ENCODE results near the gene MYOCD. TPM values are rescaled to one million over a fixed set of nuclear protein-coding genes. Genes with fewer than 3 reads are reported as not detected.

The MYOCD gene
- total RNA-seq, 1 experiment from 2014 or later, result not detected

DNA sequence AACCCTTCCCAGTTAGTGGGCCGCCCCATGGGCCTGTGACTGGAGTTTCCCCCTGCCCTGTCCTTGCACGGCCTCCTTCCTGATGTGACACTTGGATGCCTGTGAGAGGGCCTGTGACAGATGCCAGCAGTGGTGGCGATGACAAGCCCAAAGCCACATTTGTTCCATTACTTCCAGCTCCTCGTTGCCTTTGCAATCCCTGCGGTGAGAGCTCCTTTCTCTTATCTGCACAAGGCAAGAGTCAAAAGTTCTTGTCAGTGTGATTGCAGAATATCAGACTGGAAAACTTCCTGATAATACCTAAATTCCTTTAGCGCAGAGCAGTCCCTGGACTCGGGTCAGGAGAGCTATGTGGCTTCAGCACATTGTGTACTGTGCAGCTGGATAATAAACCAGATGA is 69.2 kb downstream of the MYOCD start (continued):
- TF ChIP-seq MAX (IDR thresholded peaks at IDR 0.05) (no peak), POLR2AphosphoS5 (IDR thresholded peaks at IDR 0.05; ENCODE audit: low read depth, low read length) (no peak), POLR2A (IDR thresholded peaks at IDR 0.05; ENCODE audit: borderline replicate concordance, extremely low read depth, insufficient read depth, insufficient read length) (no peak)
- TF ChIP-seq, protein P1, sequence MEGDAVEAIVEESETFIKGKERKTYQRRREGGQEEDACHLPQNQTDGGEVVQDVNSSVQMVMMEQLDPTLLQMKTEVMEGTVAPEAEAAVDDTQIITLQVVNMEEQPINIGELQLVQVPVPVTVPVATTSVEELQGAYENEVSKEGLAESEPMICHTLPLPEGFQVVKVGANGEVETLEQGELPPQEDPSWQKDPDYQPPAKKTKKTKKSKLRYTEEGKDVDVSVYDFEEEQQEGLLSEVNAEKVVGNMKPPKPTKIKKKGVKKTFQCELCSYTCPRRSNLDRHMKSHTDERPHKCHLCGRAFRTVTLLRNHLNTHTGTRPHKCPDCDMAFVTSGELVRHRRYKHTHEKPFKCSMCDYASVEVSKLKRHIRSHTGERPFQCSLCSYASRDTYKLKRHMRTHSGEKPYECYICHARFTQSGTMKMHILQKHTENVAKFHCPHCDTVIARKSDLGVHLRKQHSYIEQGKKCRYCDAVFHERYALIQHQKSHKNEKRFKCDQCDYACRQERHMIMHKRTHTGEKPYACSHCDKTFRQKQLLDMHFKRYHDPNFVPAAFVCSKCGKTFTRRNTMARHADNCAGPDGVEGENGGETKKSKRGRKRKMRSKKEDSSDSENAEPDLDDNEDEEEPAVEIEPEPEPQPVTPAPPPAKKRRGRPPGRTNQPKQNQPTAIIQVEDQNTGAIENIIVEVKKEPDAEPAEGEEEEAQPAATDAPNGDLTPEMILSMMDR (IDR thresholded peaks at IDR 0.05 in 2 of 3, conservative IDR thresholded peaks at IDR 0.05 in 1 of 3; ENCODE audit: borderline replicate concordance in 1 of 3, insufficient read depth in 1 of 3, low read depth in 2 of 3, low read length in 2 of 3), result no peak

- Histone ChIP-seq H3K36me3 (ENCODE audit: control insufficient read depth in 1 of 2, insufficient read depth in 2 of 2, low read length in 2 of 2) (no peaks in the 10 kb centered on the region), H3K9me2 (ENCODE audit: insufficient read depth) (no peaks in the 10 kb centered on the region), H3K27ac (ENCODE audit: low read depth, low read length) (no peak overlapping the region), H4K20me1 (ENCODE audit: insufficient read depth) (no peaks in the 10 kb centered on the region), H3K27me3 (ENCODE audit: insufficient read depth, low read length) (0 out of 2 replicates have a peak, but pooled peaks cover 4% of the 10 kb centered on the region), H3K9ac (ENCODE audit: low read length) (no peak overlapping the region), H3K9me3 (ENCODE audit: control insufficient read depth in 1 of 2, insufficient read depth in 1 of 2, low read depth in 1 of 2, low read length in 2 of 2) (no peaks in the 10 kb centered on the region), H3K79me2 (ENCODE audit: insufficient read depth, low read length) (no peaks in the 10 kb centered on the region), H2AFZ (ENCODE audit: low read depth, low read length, poor library complexity, severe bottlenecking) (no peak overlapping the region), H3K4me3 (replicated peaks in 1 of 2; ENCODE audit: low read depth in 1 of 2, low read length in 2 of 2) (no peak overlapping the region), H3K4me1 (ENCODE audit: control insufficient read depth in 1 of 2, insufficient read depth in 2 of 2, low read length in 2 of 2) (peaks cover 14 to 19% of the 10 kb centered on the region in 2 experiments), H3K4me2 (ENCODE audit: low read length) (no peak overlapping the region)
- DNase-seq (ENCODE audit: low read depth, low spot score) (no peak), ATAC-seq (no peak)
- BruUV-seq (replicated peaks), result no TSS peak
- POLR2A ChIA-PET, result no interaction called here
- RAD21 ChIA-PET (ENCODE audit: low non-redundant PET in 1 of 2, low total read pairs in 2 of 2, uncharacterized antibody in 2 of 2, unreplicated experiment in 2 of 2), result no interaction called here
- TF ChIP-seq YY1 (IDR thresholded peaks at IDR 0.05; ENCODE audit: extremely low read depth, insufficient replicate concordance, low read depth, low read length) (no peak), SRF (IDR thresholded peaks at IDR 0.05; ENCODE audit: low read depth) (no peak), REST (IDR thresholded peaks at IDR 0.05; ENCODE audit: low read depth) (no peak), EGR1 (IDR thresholded peaks at IDR 0.05; ENCODE audit: low read depth) (no peak), RAD21 (IDR thresholded peaks at IDR 0.05; ENCODE audit: low read depth) (no peak)
- TF ChIP-seq, protein P1 (IDR thresholded peaks at IDR 0.05 in 2 of 3, conservative IDR thresholded peaks at IDR 0.05 in 1 of 3; ENCODE audit: borderline replicate concordance in 1 of 3, insufficient read depth in 1 of 3, low read depth in 2 of 3, low read length in 2 of 3), result no peak
- CTCF ChIA-PET, result no interaction called here
- intact Hi-C loops (cut with micrococcal nuclease), result no loop called here
Observed at GRCh38 chr17:12735517-12735916, 69.8 kb downstream of the MYOCD start.
